Measurements from ENCODE around the gene TLR2.

TLR2 gene

DNA sequence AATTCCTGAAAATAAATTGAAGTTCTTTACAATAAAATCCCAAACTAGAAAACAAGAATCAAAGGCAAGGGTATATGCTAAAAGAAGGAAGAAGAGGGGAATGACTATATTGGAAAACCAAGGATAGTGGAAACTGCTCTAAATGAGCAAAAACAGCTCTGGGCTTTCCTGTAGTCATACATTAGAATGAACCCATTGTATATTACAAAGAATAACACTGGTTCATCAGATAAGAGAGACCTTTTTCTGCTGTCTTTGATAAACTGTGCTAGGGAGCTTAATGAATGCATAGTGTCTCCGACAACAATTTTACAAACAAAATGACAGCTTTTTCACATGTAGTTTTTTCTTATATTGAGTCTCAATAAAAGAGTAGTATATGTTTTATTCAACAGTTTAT lies 26.6 kb downstream of the TLR2 start:
- FAIRE-seq (no peak), DNase-seq (ENCODE audit: insufficient read length) (no peak)
- TF ChIP-seq POLR2AphosphoS5 (IDR thresholded peaks at IDR 0.05; ENCODE audit: low read depth, low read length) (no peak), TAF1 (IDR thresholded peaks at IDR 0.05; ENCODE audit: borderline replicate concordance, low read depth, low read length) (no peak), POLR2A (IDR thresholded peaks at IDR 0.05; ENCODE audit: low read depth, low read length) (no peak)

DNA sequence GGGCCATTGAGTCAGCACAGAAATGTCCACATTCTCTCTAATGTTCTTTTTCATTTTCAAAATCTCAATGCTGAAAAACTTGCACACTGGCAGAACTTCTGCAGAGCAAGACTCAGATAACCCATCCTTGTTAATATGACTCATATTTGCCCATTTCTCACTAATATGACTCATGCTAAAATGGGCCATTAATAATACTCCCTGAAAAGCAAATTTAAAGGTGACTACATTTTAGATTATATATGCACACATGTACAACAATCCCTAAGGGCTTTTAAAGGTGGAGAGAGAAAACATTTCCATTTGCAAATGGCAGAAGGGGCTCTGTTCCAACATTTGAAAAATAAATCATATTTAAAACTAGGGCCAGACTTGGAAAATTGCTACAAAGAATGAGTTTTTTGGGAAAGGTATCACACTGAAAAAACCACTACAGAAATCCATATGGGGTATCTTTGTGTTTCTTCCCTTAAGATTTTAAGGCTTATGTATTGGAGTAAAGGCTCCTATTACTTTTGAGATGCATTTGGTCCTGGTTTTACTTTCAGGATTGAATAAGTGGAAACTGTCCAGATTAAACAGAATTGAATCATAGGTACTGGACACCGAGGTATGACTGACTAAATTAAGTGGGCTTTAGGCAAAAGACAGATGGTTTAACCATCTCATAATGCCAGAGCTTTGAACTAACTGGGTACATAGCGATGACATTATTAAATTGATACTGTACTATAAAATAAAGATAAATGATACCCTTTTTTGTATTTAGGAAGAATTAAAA lies 30.0 kb downstream of the TLR2 start:
- DNase-seq (ENCODE audit: insufficient read length): no peak
- no peak for FAIRE-seq
- TF ChIP-seq TAF1 (IDR thresholded peaks at IDR 0.05; ENCODE audit: borderline replicate concordance, low read depth, low read length) (no peak), POLR2A (IDR thresholded peaks at IDR 0.05; ENCODE audit: low read depth, low read length) (no peak)

DNA sequence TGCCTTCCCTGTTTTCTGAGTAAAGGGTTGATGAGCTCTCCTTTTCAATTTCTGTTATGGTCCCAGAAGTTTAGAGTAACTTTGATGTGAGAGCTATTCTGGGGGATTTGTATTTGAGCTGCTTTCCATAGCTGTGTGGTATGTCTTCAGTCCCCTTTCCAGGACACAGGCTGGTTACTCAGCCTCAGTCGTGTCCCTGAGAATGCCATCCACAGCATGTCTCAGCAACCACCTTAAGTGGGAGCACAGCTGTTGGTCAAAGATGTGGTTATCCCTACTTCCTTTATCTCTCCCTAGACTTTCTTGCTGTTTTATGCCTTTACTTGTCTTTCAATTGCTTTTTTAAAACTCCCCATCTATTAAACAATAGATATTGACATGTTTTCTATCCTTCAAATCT lies 38.0 kb downstream of the TLR2 start:
- FAIRE-seq (no peak), DNase-seq (ENCODE audit: insufficient read length) (no peak)
- no peak for TF ChIP-seq POLR2AphosphoS5 (IDR thresholded peaks at IDR 0.05; ENCODE audit: low read depth, low read length)
- TF ChIP-seq POLR2A (IDR thresholded peaks at IDR 0.05; ENCODE audit: low read depth, low read length): no peak

DNA sequence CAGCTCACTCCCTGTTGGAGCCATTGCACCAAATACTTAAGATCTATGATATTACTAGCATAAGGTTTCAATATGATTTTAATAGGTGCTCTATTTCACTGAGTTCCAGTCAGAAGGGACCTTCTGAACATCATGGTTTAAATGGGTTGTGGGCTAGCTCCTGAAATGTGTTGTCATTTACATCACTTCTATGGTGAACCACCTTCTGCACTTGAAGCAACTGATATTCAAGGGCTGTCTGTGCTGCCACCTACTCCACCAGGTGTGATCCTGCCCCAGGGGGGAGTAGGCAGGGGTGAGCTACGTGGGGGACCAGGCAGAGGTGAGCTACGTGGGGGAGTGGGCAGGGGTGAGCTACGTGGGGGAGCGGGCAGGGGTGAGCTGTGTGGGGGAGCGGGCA lies 40.5 kb downstream of the TLR2 start:
- no peak for DNase-seq (ENCODE audit: insufficient read length)
- FAIRE-seq: no peak
- TF ChIP-seq POLR2A (IDR thresholded peaks at IDR 0.05; ENCODE audit: low read depth, low read length) (no peak), TAF1 (IDR thresholded peaks at IDR 0.05; ENCODE audit: borderline replicate concordance, low read depth, low read length) (no peak), POLR2AphosphoS5 (IDR thresholded peaks at IDR 0.05; ENCODE audit: low read depth, low read length) (no peak)

DNA sequence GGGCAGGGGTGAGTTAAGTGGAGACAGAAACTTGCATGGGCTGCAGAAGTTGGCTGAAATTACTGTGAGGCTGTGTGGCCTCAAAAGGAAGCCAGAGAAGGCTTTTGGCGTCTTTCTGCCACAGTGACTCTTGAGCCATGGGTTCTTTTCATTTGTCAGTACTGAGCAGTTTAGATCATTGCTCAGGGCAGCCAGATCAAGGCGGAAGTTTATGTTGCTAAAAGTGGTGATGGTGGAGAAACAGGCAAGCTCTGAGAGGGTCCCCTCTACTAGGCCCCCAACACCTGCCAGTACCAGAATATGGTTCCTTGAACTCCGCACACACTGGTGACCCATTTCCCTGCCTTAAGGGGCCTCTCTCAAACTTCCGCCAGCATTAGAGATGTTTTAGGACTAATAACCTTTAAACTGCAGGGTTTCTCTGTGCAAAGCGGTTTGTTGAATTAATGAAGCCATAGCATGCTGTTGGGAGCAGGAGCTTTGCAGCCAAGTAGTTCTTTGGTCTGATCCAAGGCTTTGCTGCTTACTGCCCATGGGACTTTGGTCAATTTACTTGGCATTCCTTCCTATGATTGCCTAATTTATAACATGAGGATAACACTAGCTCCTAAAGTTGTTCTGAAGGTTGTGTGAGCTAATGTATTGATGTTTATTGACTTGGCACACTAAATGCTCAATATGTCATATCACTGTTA lies 41.2 kb downstream of the TLR2 start:
- TF ChIP-seq POLR2A (IDR thresholded peaks at IDR 0.05; ENCODE audit: low read depth, low read length) (no peak), POLR2AphosphoS5 (IDR thresholded peaks at IDR 0.05; ENCODE audit: low read depth, low read length) (no peak), TAF1 (IDR thresholded peaks at IDR 0.05; ENCODE audit: borderline replicate concordance, low read depth, low read length) (no peak)
- FAIRE-seq (no peak), DNase-seq (ENCODE audit: insufficient read length) (no peak)

DNA sequence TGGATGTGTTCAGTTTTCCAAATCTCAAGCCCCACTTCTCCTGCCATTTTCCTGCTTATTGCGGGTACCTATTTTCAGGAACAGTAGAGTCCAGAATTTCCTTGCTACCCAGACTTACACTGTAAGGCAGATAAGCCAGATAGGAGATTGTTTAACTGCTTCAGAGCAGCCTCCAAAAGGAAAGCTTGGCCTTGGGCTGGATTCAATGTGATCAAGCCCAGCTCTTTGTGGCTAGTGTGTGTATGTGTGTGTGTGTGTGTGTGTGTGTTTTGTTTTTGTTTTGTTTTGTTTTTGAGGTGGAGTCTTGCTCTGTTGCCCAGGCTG lies 41.7 kb downstream of the TLR2 start:
- no peak for TF ChIP-seq TAF1 (IDR thresholded peaks at IDR 0.05; ENCODE audit: borderline replicate concordance, low read depth, low read length)
- no peak for TF ChIP-seq POLR2AphosphoS5 (IDR thresholded peaks at IDR 0.05; ENCODE audit: low read depth, low read length)
- no peak for TF ChIP-seq POLR2A (IDR thresholded peaks at IDR 0.05; ENCODE audit: low read depth, low read length)
- DNase-seq (ENCODE audit: insufficient read length) (no peak), FAIRE-seq (no peak)

DNA sequence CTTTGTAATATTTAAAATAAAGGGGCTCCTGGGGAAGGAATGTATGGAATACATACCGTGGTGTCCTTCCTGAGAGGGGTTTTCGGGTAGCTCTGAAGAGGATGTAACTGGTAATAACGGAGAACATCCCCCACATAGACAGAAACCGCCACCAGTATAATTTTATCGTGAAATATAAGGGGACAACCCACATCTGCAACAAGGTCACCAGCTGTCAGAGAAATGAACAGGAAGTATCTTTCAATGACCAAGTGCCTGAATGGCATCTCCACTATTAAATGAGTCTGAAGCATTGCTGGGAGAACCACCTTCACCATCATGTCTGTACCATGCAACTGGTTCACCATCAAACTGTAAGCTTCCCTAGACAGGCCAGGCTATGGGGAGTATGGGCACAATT lies 44.1 kb downstream of the TLR2 start:
- DNase-seq (ENCODE audit: insufficient read length) (no peak), FAIRE-seq (no peak)
- TF ChIP-seq POLR2AphosphoS5 (IDR thresholded peaks at IDR 0.05; ENCODE audit: low read depth, low read length) (no peak), POLR2A (IDR thresholded peaks at IDR 0.05; ENCODE audit: low read depth, low read length) (no peak), TAF1 (IDR thresholded peaks at IDR 0.05; ENCODE audit: borderline replicate concordance, low read depth, low read length) (no peak)

DNA sequence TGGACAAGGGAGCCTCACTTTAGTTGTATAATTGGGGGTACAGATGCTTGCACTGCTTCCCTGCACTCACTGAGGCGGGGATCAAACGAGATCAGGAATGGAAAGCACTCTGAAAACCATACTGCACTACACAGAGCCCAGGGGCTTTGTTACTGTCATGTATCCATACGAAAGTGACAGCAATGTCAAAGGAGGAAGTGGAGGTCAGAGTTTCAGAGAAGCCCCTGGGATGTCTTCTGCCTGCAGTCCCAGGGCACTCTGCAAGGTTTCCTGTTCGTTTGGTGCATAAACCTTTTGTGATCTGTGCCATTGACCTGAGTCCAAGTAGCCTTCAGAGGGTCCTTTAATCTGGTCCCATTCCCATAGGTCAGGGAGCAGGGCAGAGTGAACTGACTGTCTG lies 44.6 kb downstream of the TLR2 start:
- TF ChIP-seq POLR2A (IDR thresholded peaks at IDR 0.05; ENCODE audit: low read depth, low read length): no peak
- TF ChIP-seq TAF1 (IDR thresholded peaks at IDR 0.05; ENCODE audit: borderline replicate concordance, low read depth, low read length): no peak
- no peak for TF ChIP-seq POLR2AphosphoS5 (IDR thresholded peaks at IDR 0.05; ENCODE audit: low read depth, low read length)
- no peak for FAIRE-seq
- no peak for DNase-seq (ENCODE audit: insufficient read length)

DNA sequence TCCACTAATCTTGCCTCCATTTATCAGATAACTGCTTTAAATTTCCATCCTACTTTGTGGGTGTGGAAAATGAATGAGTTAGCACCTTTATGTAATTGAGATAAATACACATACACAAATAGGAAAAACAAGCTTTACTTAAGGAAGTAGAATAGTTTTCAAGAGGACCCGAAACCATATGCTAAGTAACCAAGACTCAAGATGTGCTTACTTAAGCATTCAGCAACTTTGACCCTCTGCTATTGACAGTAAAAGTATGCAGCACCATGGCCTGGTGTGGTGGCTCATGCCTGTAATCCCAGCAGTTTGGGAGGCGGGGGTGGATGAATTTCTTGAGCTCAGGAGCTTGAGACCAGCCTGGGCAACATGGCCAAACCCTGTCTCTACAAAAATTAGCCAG lies 45.8 kb downstream of the TLR2 start:
- no peak for FAIRE-seq
- no peak for DNase-seq (ENCODE audit: insufficient read length)
- TF ChIP-seq TAF1 (IDR thresholded peaks at IDR 0.05; ENCODE audit: borderline replicate concordance, low read depth, low read length): no peak

DNA sequence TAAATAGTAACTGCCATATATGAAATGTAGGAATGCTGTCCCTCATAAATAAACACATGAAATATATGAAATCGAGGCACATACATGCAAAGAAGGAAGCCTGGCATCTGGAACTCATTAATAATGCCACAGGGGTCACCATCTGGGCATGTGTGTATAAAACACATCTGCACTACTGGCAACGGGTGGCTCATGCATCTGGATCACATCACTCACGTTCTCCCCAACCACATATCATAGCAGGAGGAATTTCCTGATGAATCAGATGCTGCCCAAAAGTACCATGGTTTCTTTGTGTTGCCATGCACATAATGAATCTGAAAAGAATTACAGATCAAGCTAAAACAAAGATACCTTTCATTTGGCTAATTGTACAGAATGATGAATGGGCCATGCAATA lies 47.2 kb downstream of the TLR2 start:
- FAIRE-seq: no peak
- TF ChIP-seq TAF1 (IDR thresholded peaks at IDR 0.05; ENCODE audit: borderline replicate concordance, low read depth, low read length): no peak
- no peak for TF ChIP-seq POLR2AphosphoS5 (IDR thresholded peaks at IDR 0.05; ENCODE audit: low read depth, low read length)
- TF ChIP-seq POLR2A (IDR thresholded peaks at IDR 0.05; ENCODE audit: low read depth, low read length): no peak
- DNase-seq (ENCODE audit: insufficient read length): no peak

DNA sequence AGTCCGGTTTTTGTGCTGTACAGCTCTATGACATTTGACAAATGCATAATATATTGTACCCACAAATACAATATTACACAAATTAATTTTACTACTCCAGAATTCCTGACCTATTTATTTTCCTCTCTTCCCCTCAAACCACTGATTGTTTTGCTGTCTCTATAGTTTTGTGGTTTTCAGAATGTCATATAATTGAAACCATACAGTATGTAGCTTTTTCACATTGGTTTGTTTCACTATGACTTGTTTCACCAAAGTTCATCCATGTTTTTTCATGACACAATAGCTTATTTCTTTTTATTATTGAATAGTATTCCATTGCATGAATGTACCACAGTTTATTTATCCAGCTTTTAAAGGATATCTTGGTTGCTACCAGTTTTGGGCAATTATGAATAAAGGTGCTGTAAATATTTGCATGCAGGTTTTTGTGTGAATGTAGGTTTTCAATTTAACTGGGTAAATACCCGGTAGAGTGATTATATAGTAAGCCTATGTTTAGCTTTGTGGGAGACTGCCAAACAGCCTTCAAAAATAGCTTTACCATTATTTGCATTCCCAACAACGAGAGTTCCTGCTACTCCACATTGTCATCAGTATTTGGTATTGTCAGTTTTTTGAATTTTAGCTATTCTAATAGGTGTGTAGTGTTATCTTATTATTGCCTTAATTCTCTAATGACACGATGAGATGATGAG lies 49.8 kb downstream of the TLR2 start:
- FAIRE-seq: no peak
- TF ChIP-seq POLR2A (IDR thresholded peaks at IDR 0.05; ENCODE audit: low read depth, low read length) (no peak), POLR2AphosphoS5 (IDR thresholded peaks at IDR 0.05; ENCODE audit: low read depth, low read length) (no peak), TAF1 (IDR thresholded peaks at IDR 0.05; ENCODE audit: borderline replicate concordance, low read depth, low read length) (no peak)
- no peak for DNase-seq (ENCODE audit: insufficient read length)

DNA sequence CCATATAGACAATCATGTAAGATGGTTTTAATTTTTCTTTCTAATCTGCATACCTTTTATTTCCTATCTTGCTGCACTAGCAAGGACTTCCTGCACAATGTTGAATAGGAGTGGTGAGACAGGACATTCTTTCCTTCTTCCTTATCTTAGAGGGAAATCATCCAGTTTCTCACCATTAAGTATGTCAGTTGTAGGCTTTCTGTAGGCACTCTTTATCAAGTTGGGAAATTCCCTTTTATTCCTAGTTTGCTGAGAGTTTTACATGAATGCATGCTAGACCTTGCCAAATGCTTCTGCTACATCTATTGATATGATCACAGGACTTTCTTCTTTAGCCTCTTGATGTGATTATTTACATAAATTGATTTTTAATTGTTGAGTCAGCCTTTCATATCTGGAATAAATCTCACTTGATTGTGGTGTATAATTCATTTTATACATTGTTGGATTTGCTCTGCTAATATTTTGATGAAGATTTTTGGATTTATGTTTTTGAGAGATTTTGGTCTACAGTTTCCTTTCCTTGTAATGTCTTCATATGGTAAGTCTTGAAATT lies 51.9 kb downstream of the TLR2 start:
- TF ChIP-seq POLR2A (IDR thresholded peaks at IDR 0.05; ENCODE audit: low read depth, low read length) (no peak), TAF1 (IDR thresholded peaks at IDR 0.05; ENCODE audit: borderline replicate concordance, low read depth, low read length) (no peak), POLR2AphosphoS5 (IDR thresholded peaks at IDR 0.05; ENCODE audit: low read depth, low read length) (no peak)

More for the DNA sequence above, 51.9 kb downstream of the TLR2 start:
- no peak for FAIRE-seq
- no peak for DNase-seq (ENCODE audit: insufficient read length)

Data from GM12892 (cell line).